NCI-H2196 (cell line): ENCODE measurements around the gene KLHL36.
A peak's percentile ranks its signal among the peaks of the same experiment; 100 is the strongest.
"Not testable (repeated sequence)": the region's sequence is repeated elsewhere in the genome, so short reads cannot be mapped to it uniquely, and the experiment has no call there.

Experiments used
- DNase-seq: peaks from one replicate; lab custom pipeline; 2025; ENCODE audit not compliant: unreplicated experiment; lab: John Stamatoyannopoulos, UW

KLHL36 gene

GRCh38 chr16:84667600-84668309, 19.4 kb downstream of the KLHL36 start:
- DNase-seq, result no peak

DNA sequence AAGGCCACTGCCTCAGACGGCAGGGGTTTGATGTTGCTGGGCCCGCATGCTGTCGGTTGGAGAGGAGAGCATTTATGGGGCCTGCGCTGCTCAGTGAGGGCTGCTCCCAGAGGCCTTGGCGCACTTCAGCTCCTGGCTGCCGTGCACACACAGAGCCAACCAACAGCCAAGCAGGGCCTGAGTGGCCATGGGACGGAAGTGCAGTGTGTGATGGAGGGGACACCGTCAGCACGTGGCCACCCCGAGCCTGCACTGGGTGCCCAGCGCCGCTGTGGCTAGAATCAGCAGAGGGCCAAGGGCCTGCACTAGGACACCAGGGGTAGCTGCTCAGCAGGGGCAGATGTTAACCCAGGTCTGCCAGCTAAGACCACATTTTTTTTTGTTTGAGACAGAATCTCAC, 21.8 kb downstream of the KLHL36 start:
- DNase-seq, result no peak

- peak; percentile 32 for DNase-seq
Observed at GRCh38 chr16:84672276-84673202, 24.2 kb downstream of the KLHL36 start.

DNA sequence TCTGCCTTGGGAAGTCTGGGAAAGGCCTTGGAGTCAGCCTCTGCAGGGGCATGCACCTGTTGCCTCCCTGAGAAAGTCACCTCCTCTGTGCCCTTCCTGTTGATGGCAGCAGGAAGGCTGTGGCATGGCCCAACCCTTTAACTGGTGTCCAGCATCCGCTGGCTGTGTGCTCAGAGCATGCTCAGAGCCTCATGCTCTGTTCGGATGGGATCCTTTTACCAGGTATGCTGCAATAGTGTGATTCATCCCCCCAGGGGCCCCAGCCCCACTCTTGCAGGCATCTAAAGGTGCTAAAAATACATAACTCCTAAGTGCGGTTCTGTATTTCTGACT, 24.9 kb downstream of the KLHL36 start:
- no peak for DNase-seq

DNA sequence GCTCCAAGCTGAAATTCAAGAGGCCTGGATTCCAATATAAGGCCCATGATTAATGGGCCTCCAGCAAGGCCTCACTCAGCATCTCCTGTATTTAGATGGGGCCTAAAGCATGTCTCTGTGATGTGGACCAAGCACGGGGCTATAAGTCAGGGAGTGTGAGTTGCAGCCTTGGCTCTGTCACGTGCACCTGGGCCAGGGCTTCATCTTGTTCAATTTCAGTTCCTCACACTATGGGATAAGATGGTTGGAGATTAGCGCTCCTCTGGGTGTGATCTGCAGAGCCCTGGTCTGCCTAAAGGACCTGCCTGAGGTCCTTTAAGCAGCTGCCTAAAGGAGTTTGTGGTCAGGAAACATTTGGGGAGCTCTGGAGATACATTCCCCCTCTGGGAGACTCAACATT, 25.2 kb downstream of the KLHL36 start:
- DNase-seq, result no peak

DNA sequence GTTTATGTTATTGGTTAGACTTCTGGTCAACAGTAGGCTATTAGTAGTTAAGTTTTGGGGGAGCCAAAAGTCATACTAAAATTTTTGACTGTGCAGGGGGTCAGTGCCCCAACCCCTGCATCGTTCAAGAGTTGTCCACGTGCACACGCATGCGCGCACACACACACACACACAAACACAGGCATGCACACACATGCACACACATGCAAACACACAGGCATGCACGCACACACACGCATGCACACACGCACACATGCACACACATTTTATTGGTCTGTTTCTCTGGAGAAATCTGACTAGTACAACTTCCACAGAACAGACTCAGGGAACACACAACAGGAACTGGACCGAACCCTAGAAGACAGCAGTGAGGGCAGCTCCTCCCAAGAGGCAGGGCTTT, 27.1 kb downstream of the KLHL36 start:
- DNase-seq, result no peak

GRCh38 chr16:84675884-84676283, 27.6 kb downstream of the KLHL36 start:
- no peak for DNase-seq

GRCh38 chr16:84677017-84677803, 28.9 kb downstream of the KLHL36 start:
- DNase-seq, result no peak

DNA sequence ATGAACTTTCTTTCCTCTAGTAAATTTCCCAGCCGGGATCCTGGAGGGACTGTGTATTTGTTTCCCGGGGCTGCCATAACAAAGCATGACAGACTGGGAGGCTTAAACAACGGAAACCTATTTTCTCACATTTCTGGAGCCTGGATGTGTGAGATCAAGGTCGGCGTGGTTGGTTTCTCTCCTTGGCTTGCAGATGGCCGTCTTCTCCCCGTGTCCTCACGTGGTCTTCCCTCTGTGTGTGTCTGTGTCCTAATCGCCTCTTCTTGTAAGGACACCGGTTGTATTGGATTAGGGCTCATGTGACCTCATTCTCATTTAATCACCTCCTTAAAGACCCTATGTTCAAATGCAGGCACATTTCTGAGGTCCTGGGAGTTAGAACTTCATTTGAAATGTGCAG, 29.5 kb downstream of the KLHL36 start:
- no peak for DNase-seq

- DNase-seq, result no peak
Observed at GRCh38 chr16:84678541-84678940, 30.2 kb downstream of the KLHL36 start.

DNA sequence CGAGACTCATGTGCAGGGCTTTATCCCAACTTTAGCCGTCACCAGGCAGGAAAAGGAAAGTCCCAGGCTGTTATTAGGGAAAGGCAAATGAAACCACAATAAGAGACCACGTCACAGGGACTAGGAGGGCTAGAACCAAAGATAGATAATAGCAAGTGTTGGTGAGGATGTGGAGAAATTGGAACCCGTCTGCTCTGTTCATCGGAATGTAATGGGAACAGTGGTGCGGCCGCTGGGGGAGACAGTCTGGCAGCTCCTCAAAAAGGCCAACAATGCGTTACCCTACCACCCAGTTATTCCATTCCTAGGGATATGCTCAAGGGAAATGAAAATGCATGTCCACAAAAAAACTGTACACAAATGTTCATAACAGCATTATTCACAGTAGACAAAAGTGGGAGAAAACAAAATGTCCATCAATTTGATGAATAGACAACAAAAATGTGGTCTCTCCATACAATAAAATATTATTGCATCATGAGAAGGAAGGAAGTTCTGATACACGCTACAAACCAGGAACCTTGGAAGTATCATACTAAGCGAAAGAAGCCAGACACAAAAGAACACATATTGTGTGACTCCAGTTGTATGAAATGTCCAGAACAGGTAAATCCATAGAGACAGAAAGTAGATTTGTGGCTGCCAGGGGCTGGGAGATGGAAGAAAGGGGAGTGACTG, 32.0 kb downstream of the KLHL36 start:
- no peak for DNase-seq

DNA sequence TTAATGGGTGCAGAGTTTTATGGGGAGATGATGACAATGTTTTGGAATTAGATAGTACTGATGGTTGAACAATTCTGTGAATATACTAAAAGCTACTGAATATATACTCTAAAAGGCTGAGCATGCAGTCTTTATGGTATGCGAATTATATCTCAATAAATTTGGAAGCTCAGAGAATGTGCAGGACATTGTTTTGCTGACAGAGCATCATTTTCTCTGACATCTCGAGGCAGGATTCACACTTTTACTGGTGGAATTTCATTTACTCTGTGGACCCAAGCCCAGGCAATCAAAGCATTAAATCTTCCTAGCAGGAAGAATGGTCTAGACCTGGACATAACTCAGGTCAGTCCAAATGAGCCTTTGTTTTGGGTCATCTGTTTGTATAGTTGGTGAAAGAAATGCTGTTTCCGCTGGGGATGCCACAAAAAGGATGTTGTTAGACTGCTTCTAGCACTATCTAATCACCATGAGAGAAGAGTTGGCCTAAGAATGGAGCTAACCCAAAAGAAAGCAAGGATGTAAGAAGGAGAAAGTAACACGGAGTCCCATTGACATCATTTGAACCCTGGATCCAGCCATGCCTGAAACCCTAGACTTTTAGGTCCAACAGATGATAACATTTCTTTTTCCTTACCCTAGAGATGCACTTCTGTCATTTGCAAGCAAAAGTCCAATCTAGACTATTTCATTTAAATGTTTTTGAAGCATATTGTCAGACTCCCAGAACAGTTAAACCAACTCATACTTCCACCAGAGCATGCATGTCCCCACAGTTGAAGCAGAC, 32.7 kb downstream of the KLHL36 start:
- no peak for DNase-seq

DNA sequence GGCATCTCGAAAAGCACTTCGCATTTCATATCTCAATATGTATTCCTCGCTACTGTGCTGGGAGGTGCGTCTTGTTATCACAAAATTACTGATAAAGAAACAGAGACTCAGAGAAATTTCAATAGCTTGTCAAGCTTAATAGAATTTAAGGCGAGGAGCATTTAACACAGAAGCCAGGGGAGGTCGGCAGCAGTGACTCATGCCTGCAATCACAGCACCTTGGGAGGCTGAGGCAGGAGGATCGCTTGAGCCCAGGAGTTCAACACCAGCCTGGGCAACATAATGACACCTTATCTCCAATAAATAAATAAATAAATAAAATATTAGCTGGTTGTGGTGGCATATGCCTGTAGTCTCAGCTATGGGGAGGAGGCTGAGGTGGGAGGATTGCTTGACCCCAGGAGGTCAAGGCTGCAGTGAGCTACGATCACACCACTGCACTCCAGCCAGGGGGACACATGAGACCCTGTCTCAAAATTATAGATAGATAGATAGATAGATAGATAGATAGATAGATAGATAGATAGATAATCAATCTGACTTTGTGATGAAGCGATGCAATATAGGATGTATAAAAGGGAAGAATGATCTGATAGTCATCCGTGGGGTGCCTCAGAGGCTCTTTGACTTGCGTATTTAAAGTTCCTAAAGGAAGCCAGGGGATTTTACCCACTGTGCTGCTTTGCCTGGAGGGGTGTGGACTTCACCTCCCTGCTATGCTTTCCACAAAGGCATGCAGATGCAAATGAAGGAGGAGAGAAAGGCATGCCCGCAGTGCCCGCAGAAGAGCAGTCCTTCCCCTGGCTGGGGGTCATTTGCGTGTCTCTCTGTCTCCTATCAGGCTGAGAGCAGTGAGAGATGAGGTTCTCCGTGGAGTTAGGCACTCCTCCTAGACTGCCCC, 35.6 kb downstream of the KLHL36 start:
- no peak for DNase-seq

DNA sequence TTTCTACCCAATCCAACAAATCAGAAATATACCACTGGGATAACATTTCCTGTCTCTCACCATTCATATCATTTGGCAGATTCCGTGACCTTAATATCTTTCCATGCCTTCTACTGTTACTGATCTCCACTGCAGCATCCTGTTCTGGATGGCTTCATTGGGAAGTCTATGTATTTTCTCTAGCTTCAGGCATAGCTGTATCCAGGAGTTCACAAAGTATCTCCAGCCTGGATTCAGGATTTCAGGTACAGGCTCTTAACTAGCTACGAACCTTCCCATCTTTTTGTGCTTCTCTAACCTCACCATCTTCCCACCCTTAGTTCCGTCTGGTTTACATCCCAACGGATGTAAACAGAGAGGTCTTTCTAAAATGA, 36.3 kb downstream of the KLHL36 start:
- no peak for DNase-seq

GRCh38 chr16:84685210-84685609, 36.9 kb downstream of the KLHL36 start:
- DNase-seq, result no peak

DNA sequence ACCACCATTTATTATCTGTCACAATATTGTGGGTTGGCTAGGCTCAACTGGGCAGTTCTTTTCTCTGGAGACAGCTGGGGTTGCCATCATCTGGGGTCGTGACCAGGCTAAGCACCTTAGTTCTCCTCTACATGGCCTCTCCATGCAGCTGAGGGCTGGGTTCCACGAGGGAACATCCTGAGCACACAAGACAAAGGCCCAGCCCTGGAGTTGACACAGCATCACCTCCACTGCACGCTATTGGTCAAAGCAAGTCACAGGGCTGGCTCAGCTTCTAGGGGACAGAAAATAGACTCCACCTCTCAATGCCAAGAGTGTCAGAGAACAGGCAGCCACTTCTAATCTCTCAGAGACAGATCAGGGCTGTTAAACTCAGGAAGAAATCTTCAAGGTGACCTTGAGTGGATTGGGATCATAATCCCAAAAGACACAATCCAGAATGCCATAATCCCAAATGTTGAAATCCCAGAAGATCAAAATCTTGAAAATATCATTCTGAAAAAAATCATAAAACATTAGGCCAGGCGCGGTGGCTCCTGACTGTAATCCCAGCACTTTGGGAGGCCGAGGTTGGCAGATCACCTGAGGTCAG, 38.5 kb downstream of the KLHL36 start:
- DNase-seq, result no peak

DNA sequence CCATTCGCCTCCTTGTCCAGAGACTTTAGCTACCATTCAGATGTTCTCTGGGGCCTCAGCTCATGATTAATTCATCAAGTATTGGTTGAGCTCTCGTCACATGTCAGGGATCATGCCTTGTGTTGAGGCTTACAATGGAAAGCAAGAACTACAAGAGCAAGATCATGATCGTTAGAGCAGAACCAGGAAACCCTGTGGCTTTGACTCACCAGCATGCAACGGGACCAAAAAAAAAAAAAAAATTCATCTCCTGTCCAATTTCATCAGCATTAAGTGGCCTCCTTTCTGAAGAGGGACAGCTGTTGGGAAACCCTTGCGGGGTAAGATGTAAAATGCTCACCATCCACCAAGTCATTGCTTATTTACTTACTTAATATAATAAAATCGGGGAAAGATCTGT, 39.4 kb downstream of the KLHL36 start:
- no peak for DNase-seq

GRCh38 chr16:84688163-84688562, 39.9 kb downstream of the KLHL36 start:
- not testable (repeated sequence) for DNase-seq

GRCh38 chr16:84689111-84689510, 40.8 kb downstream of the KLHL36 start:
- no peak for DNase-seq
